CD4-positive, alpha-beta T cell treated with Interleukin-12 subunit alpha and Interleukin-12 subunit beta, for 1 hour (primary cell): ENCODE data around the gene PRDM7.

ENCODE experiments used
- DNase-seq: peaks from one replicate; pipeline ENCODE4 v3.0.0-alpha.2; 2020

The PRDM7 gene

GRCh38 chr16:90033387-90033786 lies 43.7 kb downstream of the PRDM7 start:
- DNase-seq: no peak

GRCh38 chr16:90032674-90033331 lies 44.3 kb downstream of the PRDM7 start:
- no peak for DNase-seq

- DNase-seq: no peak
These were observed 45.0 kb downstream of the PRDM7 start for GRCh38 chr16:90031931-90032673.

GRCh38 chr16:90031186-90031930 lies 45.8 kb downstream of the PRDM7 start:
- no peak for DNase-seq

DNA sequence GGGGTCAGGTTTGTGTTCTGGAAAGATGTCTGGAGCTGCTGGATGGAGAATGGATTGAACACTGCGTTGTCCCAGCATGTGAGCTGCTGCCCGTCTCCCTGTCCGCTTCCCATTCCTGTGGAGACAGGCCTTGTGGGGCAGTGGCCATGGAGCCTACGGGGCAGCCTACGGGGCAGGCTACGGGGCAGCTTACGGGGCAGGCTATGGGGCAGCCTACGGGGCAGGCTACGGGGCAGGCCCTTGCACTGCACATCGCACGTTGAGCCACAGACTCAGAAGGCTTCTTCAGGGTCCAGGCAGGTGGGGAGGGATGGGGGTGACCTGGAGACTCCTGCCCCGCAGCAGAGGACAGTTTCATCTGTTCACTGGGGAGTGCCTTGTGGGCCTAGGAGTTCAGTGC lies 48.1 kb downstream of the PRDM7 start:
- DNase-seq: no peak

GRCh38 chr16:90027611-90028010 lies 49.5 kb downstream of the PRDM7 start:
- no peak for DNase-seq

GRCh38 chr16:90026135-90026534 lies 51.0 kb downstream of the PRDM7 start:
- DNase-seq: peak; percentile 14

GRCh38 chr16:90023078-90023447 lies 54.1 kb downstream of the PRDM7 start:
- no peak for DNase-seq

DNA sequence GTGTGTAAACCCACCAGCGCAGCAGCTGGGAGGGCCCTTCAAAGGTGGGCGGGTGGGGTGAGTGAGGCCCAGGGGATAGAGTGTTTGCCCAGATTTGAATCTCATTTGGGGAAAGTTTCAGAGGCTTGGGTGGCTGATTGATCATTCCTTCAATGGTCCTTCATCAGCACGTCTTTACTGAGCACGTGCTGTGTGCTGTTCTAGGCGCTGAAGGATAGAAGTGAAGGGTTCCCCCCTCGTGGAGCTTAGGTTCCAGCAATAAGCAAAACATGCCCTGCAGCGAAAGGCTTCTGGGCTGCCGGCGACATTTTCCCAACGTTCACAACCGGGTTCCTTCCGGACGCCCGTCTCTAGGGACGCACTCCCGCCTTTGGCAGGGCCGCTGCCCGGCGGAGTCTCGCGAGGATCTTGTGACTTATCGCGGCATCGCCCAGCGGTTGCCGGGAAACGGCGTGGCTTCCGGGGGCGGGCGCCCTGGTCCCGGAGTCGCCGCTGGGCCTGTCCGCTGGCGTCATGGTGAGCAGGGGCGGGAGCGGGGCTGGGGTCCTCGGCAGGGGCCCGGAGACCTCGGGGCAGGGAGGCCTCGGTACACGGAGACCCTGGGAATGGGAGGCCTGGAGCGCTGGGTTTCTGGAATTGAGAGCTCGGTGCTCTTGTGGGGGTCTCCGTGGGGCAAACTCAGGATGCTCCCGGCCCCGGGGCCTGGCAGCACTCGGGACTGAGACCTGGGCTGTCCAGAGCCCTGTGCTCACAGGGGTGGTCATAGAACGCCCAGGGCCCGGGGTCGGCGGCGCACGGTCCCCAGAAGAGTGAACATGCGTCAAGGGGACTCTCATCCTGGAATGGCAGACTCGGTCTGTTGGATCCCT lies 54.7 kb downstream of the PRDM7 start:
- DNase-seq: peak; percentile 84

- DNase-seq: no peak
These were observed 56.2 kb downstream of the PRDM7 start for GRCh38 chr16:90020838-90021382.

DNA sequence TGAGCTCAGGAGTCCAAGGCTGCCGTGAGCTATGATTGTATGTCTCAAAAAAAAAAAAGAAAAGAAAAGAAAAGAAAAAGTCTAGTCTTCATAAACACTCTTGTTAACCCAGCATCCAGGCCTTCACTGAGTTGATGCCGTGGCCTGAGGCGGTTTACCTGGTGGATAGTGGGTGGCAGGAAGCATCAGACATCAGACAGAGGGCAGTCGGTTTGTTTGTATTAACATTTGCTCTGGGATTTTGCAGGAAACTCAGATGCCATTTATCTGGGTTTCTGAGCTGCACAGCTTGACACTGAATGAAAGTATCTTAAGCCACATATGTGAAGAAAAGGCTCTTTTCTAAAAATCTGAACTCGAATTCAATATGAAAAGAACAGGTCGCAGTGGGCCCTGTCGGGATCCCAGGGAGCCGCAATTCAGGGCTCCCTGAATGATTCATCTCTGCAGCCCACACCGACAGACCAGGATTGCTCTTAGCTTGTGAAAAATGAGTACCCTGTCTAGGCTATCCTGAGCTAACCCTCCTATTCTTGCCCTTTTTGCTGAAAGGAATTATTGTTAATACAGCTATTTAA lies 56.8 kb downstream of the PRDM7 start:
- no peak for DNase-seq

DNA sequence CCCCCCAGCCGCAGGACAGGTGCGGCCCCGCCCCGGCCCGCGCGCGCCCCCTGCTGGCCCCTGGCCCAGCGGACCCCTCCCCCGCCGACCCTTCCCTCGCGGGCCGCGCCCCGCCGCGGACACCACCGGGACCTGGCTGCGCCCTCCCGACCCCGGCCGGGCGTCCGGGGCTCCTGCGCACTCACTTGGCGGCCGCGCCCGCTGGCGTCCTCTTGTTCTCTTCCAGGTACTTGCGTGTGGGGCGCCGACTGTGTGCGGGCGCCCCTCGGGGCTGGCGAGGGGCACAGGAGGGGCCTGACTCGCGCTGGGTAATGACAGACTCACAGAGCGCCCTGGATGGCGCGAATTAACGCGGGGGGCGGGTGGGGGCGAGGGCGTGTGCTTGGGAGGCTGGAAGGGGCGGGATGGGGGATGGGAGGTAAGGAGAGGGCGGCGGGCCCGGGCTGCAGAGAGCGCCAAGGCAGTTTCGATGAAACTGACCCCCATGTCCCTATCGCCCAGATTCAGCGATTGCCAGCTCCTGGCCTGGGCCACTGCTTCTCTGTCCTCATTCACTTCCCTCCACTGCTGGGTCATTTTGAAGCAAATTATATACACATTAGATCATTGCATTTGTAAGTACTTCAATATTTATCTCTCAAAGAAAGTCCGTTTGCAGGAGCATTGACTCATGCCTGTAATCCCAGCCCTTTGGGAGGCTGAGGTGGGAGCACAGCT lies 57.4 kb downstream of the PRDM7 start:
- peak; percentile 64 for DNase-seq

- DNase-seq: no peak
These were observed 58.2 kb downstream of the PRDM7 start, which contains the start of gene DBNDD1 for GRCh38 chr16:90018652-90019542. Gene DBNDD1, minus strand, starts transcription at chr16:90019456. Its CDS starts 115 bp downstream, at chr16:90019341.

- no peak for DNase-seq
These were observed 58.9 kb downstream of the PRDM7 start for GRCh38 chr16:90018297-90018651.

DNA sequence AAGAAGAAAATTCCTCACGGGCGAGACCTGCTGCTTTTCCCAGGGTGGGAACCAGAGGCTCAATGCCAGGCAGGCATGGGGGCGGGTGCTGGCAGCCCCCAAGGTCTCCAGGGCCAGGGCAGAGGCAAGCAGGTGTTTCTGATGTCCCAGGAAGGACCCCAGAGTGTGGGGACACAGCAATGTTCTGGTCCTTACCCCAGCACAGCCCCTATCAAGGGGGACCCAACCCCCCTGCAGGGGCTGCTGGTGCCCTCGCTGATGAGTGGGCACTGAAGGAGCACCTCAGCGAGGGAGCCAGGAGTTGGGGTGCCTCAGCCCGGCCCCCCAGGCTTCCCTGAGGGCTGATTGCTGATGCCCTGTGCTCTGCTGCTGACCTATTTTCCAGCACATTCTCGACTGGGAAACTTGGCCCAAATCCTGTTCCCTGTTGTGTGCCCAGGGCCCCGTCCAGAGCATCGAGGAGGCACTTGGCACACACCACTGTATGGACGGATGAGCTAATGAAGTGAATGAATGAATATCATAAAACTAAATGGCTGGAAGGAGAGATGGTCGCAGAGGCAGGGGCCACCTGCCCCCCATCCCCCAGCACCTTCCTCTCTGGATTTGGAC lies 60.7 kb downstream of the PRDM7 start:
- DNase-seq: no peak

DNA sequence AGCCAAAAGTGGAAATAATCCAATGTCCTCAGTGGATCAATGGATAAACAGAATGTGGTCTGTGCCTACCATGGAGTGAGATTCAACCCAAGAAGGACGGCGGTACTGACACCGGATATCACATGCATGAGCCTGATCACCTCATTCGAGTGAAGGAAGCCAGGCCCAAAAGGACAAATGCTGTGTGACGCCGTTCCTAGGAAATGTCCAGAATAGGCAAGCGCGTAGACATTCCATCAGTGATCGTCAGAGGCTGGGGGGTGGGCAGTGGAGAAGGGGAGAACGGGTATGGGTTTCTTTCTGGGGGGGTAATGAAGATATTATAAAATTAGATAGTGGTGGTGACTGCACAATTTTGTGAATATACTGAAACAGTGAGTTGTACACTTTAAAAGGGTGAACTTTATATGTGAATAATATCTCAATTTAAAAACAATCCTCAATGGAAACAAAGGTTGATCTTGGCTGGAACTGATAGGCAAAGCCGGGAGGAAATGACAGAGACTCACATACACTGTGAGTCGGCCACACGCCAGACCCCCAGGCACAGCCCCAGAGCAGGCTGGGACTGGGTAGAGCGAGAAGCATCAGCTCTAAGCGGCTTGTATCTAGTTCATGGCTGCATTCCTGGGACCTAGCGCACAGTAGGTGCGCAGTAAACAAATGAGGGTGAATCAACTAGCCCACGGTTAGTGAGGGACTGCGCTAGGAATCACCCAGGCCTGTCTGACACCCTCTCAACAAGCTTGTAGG lies 61.4 kb downstream of the PRDM7 start:
- DNase-seq: no peak

DNA sequence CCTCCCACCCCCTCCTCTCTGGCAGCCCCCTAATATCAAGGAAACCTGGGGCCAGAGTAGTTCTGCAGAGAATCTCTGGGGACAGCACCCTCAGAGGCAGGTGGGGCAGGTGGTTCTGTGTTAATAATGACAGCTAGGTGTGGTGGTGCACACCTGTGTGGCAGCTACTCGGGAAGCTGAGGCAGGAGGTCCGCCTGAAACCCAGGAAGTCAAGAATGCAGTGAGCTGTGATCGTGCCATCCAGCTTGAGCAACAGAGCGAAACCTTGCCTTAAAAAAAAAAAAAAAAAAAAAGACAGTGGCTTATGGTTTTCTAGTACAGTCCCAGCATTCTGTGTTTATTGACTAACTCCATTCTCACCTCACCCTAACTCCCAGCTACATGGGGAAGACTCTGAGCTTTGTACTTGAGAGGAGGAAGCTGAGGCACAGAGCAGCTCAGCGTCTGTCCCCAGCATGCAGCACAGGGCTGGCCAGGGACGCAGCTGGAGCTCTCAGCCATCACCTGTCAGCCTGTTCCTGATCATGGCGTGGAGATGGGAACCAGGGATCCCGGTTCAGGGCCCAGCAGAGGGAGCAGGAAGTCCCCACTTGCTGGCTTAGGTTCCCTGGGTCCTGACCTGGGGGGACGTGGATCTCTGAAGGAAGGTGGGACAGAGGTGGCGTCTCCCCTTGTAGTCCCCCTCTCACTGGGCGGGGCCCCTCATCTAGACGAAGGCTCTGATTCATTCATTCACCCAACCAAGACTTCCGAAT lies 64.0 kb downstream of the PRDM7 start:
- DNase-seq: no peak

GRCh38 chr16:90011908-90012501 lies 65.1 kb downstream of the PRDM7 start:
- DNase-seq: no peak
